SK-N-MC (cell line): ENCODE measurements around the gene MYLK3.

ENCODE experiments used
- DNase-seq: peaks from one replicate; pipeline ENCODE4 v3.0.0-alpha.2; 2011; ENCODE audit warnings: low read depth, low spot score
- H3K27ac ChIP-seq: fragments of 200-600 bp; sonication (generic); 2 replicates; pipeline ENCODE4 v1.5.1; 2016; ENCODE audit warnings: mixed run types
- H3K36me3 ChIP-seq: fragments of 200-600 bp; sonication (generic); 2 replicates; pipeline ENCODE4 v1.6.1; 2017; ENCODE audit warnings: antibody characterized with exemption, low read length, mixed read lengths; ENCODE audit not compliant: insufficient read depth
- H3K4me3 ChIP-seq: fragments of 200-600 bp; sonication (generic); 2 replicates; pipeline ENCODE4 v1.5.1; 2016
- H3K9ac ChIP-seq: fragments of 200-600 bp; sonication (generic); 2 replicates; pipeline ENCODE4 v1.8.0; 2017; ENCODE audit warnings: mixed run types, mixed read lengths; ENCODE audit not compliant: insufficient read length
- H3K9me3 ChIP-seq: fragments of 200-600 bp; sonication (generic); 2 replicates; pipeline ENCODE4 v1.6.1; 2017; ENCODE audit warnings: low read depth, mild to moderate bottlenecking, antibody characterized with exemption, low read length, moderate library complexity, mixed read lengths
- EZH2 ChIP-seq: fragments of 200-600 bp; sonication (generic); IDR thresholded peaks from one replicate; pipeline ENCODE4 v1.6.1; 2017; ENCODE audit warnings: antibody characterized with exemption
- FOXP2 ChIP-seq: optimal IDR thresholded peaks from 2 replicates; pipeline ENCODE3; 2011; ENCODE audit warnings: mild to moderate bottlenecking, moderate library complexity; ENCODE audit not compliant: insufficient read depth; ENCODE audit errors: extremely low read length, control extremely low read depth
- POLR2AphosphoS5 ChIP-seq: IDR thresholded peaks from 2 replicates; pipeline ENCODE4 v1.6.1; 2012; ENCODE audit warnings: mild to moderate bottlenecking, low read depth, low read length, borderline replicate concordance

The MYLK3 gene

DNA sequence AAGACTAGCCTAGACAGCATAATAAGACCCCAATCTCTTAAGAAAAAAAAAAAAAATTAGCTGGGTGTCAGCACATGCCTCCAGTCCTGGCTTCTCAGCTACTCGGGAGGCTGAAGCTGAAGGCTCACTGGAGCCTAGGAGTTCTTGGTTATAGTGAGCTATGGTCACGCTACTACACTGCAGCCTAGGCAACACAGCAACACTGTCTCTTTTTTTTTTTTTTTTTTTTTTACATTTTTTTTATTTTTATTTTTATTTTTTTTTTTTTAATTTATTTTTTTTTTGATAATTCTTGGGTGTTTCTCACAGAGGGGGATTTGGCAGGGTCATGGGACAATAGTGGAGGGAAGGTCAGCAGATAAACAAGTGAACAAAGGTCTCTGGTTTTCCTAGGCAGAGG is 54.5 kb downstream of the MYLK3 start:
- Histone ChIP-seq H3K9ac (no peak overlapping the region), H3K36me3 (peaks cover 25% of the 10 kb centered on the region), H3K4me3 (no peak overlapping the region), H3K27ac (no peak overlapping the region), H3K9me3 (no peaks in the 10 kb centered on the region)
- no peak for DNase-seq
- TF ChIP-seq FOXP2, result no peak
- no peak for TF ChIP-seq EZH2
- TF ChIP-seq POLR2AphosphoS5, result no peak

DNA sequence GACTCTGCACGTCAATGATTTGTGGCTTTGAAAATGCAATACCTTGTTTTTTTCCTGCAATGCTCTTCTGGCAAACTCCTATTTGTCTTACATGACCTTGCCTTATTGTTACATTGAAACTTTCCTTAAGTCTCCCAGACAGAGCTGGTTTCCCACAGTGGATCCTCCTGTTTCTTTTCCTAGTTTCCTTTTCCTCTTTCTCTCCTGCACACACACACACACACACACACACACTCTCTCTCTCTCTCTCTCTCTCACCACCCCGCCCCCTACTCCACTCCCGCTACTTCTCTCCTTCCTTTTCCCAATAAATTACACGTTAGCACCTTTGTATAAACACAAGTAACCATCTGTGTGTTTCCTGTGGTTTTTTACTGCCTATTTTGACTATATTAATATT is 56.4 kb downstream of the MYLK3 start:
- Histone ChIP-seq H3K27ac (no peak overlapping the region), H3K9me3 (no peaks in the 10 kb centered on the region), H3K4me3 (peak overlapping the region; percentile 86; the same call in 1 of the 2 replicates), H3K9ac (no peak overlapping the region), H3K36me3 (peaks cover 17% of the 10 kb centered on the region)
- TF ChIP-seq POLR2AphosphoS5, result no peak
- TF ChIP-seq EZH2, result no peak
- no peak for TF ChIP-seq FOXP2
- DNase-seq, result no peak

GRCh38 chr16:46690281-46691178 is 57.6 kb downstream of the MYLK3 start:
- peaks cover 12% of the 10 kb centered on the region for H3K36me3 ChIP-seq
- H3K9me3 ChIP-seq, result no peaks in the 10 kb centered on the region
- peak overlapping the region; percentile 86 for H3K4me3 ChIP-seq
- DNase-seq, result no peak
- no peak overlapping the region for H3K27ac ChIP-seq
- TF ChIP-seq FOXP2 (no peak), EZH2 (no peak), POLR2AphosphoS5 (no peak)
- H3K9ac ChIP-seq, result peak overlapping the region; percentile 87

GRCh38 chr16:46689365-46690280 is 58.5 kb downstream of the MYLK3 start, which contains the start of gene ORC6:
Gene ORC6, plus strand, starts transcription at chr16:46689659. Its CDS starts 47 bp downstream, at chr16:46689706.
- DNase-seq, result no peak
- Histone ChIP-seq H3K9me3 (no peaks in the 10 kb centered on the region), H3K36me3 (peaks cover 5% of the 10 kb centered on the region; the same call in 1 of the 2 replicates), H3K9ac (peak within 1 kb of the TSS; percentile 87), H3K27ac (peak within 1 kb of the TSS; percentile 93), H3K4me3 (peak within 1 kb of the TSS; percentile 86)
- no peak for TF ChIP-seq EZH2
- TF ChIP-seq POLR2AphosphoS5, result peak; percentile 72; the same call in 1 of the 2 replicates

- peak within 1 kb of the TSS; percentile 87 for H3K9ac ChIP-seq
- H3K4me3 ChIP-seq, result peak within 1 kb of the TSS; percentile 86
- H3K9me3 ChIP-seq, result no peaks in the 10 kb centered on the region
- DNase-seq, result peak; percentile 86
- peak within 1 kb of the TSS; percentile 93 for H3K27ac ChIP-seq
- peaks cover 5% of the 10 kb centered on the region; the same call in 1 of the 2 replicates for H3K36me3 ChIP-seq
- peak; percentile 57; the same call in 1 of the 2 replicates for TF ChIP-seq POLR2AphosphoS5
- no peak for TF ChIP-seq EZH2
- TF ChIP-seq FOXP2, result no peak
These were observed 59.3 kb downstream of the MYLK3 start, which contains the start of gene VPS35 for GRCh38 chr16:46688654-46689364. Gene VPS35, minus strand, starts transcription at chr16:46689178. Its CDS starts 45 bp downstream, at chr16:46689133.

- H3K4me3 ChIP-seq, result peak overlapping the region; percentile 86
- H3K27ac ChIP-seq, result no peak overlapping the region
- TF ChIP-seq EZH2, result no peak
- no peak for TF ChIP-seq FOXP2
- TF ChIP-seq POLR2AphosphoS5, result no peak
- H3K36me3 ChIP-seq, result peaks cover 3% of the 10 kb centered on the region; the same call in 1 of the 2 replicates
- H3K9ac ChIP-seq, result peak overlapping the region; percentile 81
- DNase-seq, result no peak
- no peaks in the 10 kb centered on the region for H3K9me3 ChIP-seq
These were observed 60.0 kb downstream of the MYLK3 start for GRCh38 chr16:46688101-46688653.

- H3K36me3 ChIP-seq, result no peaks in the 10 kb centered on the region
- no peak for TF ChIP-seq POLR2AphosphoS5
- no peak for DNase-seq
- H3K27ac ChIP-seq, result no peak overlapping the region
- H3K9ac ChIP-seq, result peak overlapping the region; percentile 81
- H3K4me3 ChIP-seq, result peak overlapping the region; percentile 86
- no peaks in the 10 kb centered on the region for H3K9me3 ChIP-seq
These were observed 60.7 kb downstream of the MYLK3 start for GRCh38 chr16:46687486-46687885.
